ENCODE measurements around the gene UBAC2. TPM values are rescaled to one million over a fixed set of nuclear protein-coding genes. Genes with fewer than 3 reads are reported as not detected.

Gene UBAC2
- total RNA-seq, 1 experiment from 2014 or later, result 58.3 TPM

- Histone ChIP-seq H3K27me3 (ENCODE audit: low read length) (no peaks in the 10 kb centered on the region), H3K4me2 (ENCODE audit: low read depth, low read length, poor library complexity, severe bottlenecking) (no peak overlapping the region), H3K36me3 (ENCODE audit: insufficient read depth, low read length) (peaks cover 11% of the 10 kb centered on the region; the same call in 1 of the 2 replicates), H3K4me1 (ENCODE audit: low read length) (peaks cover 34% of the 10 kb centered on the region), H4K20me1 (ENCODE audit: insufficient read depth, low read depth, low read length) (no peaks in the 10 kb centered on the region), H3K4me3 (ENCODE audit: low read length) (no peak overlapping the region), H3K9ac (ENCODE audit: low read length) (no peak overlapping the region), H3K9me3 (ENCODE audit: low read length) (no peaks in the 10 kb centered on the region), H3K9me2 (replicated peaks; ENCODE audit: insufficient read depth, low read length) (no peaks in the 10 kb centered on the region), H3K79me2 (ENCODE audit: low read length) (no peaks in the 10 kb centered on the region), H3K27ac (ENCODE audit: low read length) (no peak overlapping the region), H2AFZ (ENCODE audit: low read length) (no peak overlapping the region)
- no peak for DNase-seq
These were observed 172.8 kb downstream of the UBAC2 start for GRCh38 chr13:99373436-99373835.

- no peaks in the 10 kb centered on the region for H3K79me2 ChIP-seq (ENCODE audit: low read length)
- peak overlapping the region; percentile 29; the same call in 1 of the 2 replicates for H3K4me3 ChIP-seq (ENCODE audit: low read length)
- no peak overlapping the region for H3K9ac ChIP-seq (ENCODE audit: low read length)
- no peak for DNase-seq
- H3K27ac ChIP-seq (ENCODE audit: low read length), result peak overlapping the region; percentile 71
- no peaks in the 10 kb centered on the region for H3K27me3 ChIP-seq (ENCODE audit: low read length)
- no peak overlapping the region for H2AFZ ChIP-seq (ENCODE audit: low read length)
- peaks cover 11% of the 10 kb centered on the region; the same call in 1 of the 2 replicates for H3K36me3 ChIP-seq (ENCODE audit: insufficient read depth, low read length)
- H3K4me1 ChIP-seq (ENCODE audit: low read length), result peaks cover 44% of the 10 kb centered on the region
- H4K20me1 ChIP-seq (ENCODE audit: insufficient read depth, low read depth, low read length), result no peaks in the 10 kb centered on the region
- H3K4me2 ChIP-seq (ENCODE audit: low read depth, low read length, poor library complexity, severe bottlenecking), result peak overlapping the region; percentile 50
- no peaks in the 10 kb centered on the region for H3K9me2 ChIP-seq (replicated peaks; ENCODE audit: insufficient read depth, low read length)
- H3K9me3 ChIP-seq (ENCODE audit: low read length), result no peaks in the 10 kb centered on the region
These were observed 173.7 kb downstream of the UBAC2 start for GRCh38 chr13:99374169-99374991.

- Histone ChIP-seq H3K79me2 (ENCODE audit: low read length) (no peaks in the 10 kb centered on the region), H3K9me3 (ENCODE audit: low read length) (no peaks in the 10 kb centered on the region), H3K27ac (ENCODE audit: low read length) (peak overlapping the region; percentile 71), H2AFZ (ENCODE audit: low read length) (no peak overlapping the region), H4K20me1 (ENCODE audit: insufficient read depth, low read depth, low read length) (no peaks in the 10 kb centered on the region), H3K36me3 (ENCODE audit: insufficient read depth, low read length) (peaks cover 5% of the 10 kb centered on the region; the same call in 1 of the 2 replicates), H3K9me2 (replicated peaks; ENCODE audit: insufficient read depth, low read length) (no peaks in the 10 kb centered on the region), H3K4me2 (ENCODE audit: low read depth, low read length, poor library complexity, severe bottlenecking) (peak overlapping the region; percentile 50), H3K27me3 (ENCODE audit: low read length) (no peaks in the 10 kb centered on the region), H3K4me3 (ENCODE audit: low read length) (peak overlapping the region; percentile 29; the same call in 1 of the 2 replicates), H3K4me1 (ENCODE audit: low read length) (peaks cover 46% of the 10 kb centered on the region), H3K9ac (ENCODE audit: low read length) (no peak overlapping the region)
- DNase-seq, result peak; percentile 82
These were observed 174.5 kb downstream of the UBAC2 start for GRCh38 chr13:99374994-99375737.

- H3K9ac ChIP-seq (ENCODE audit: low read length), result no peak overlapping the region
- H3K9me2 ChIP-seq (replicated peaks; ENCODE audit: insufficient read depth, low read length), result no peaks in the 10 kb centered on the region
- H4K20me1 ChIP-seq (ENCODE audit: insufficient read depth, low read depth, low read length), result no peaks in the 10 kb centered on the region
- DNase-seq, result no peak
- peaks cover 46% of the 10 kb centered on the region for H3K4me1 ChIP-seq (ENCODE audit: low read length)
- no peak overlapping the region for H2AFZ ChIP-seq (ENCODE audit: low read length)
- H3K27me3 ChIP-seq (ENCODE audit: low read length), result no peaks in the 10 kb centered on the region
- peak overlapping the region; percentile 50 for H3K4me2 ChIP-seq (ENCODE audit: low read depth, low read length, poor library complexity, severe bottlenecking)
- H3K36me3 ChIP-seq (ENCODE audit: insufficient read depth, low read length), result 0 out of 2 replicates have a peak, but pooled peaks cover 5% of the 10 kb centered on the region
- H3K27ac ChIP-seq (ENCODE audit: low read length), result peak overlapping the region; percentile 69
- H3K79me2 ChIP-seq (ENCODE audit: low read length), result no peaks in the 10 kb centered on the region
- no peaks in the 10 kb centered on the region for H3K9me3 ChIP-seq (ENCODE audit: low read length)
- no peak overlapping the region; the same call in 1 of the 2 replicates for H3K4me3 ChIP-seq (ENCODE audit: low read length)
These were observed 175.1 kb downstream of the UBAC2 start for GRCh38 chr13:99375738-99376080.

GRCh38 chr13:99376132-99376531, 175.5 kb downstream of the UBAC2 start:
- Histone ChIP-seq H3K27me3 (ENCODE audit: low read length) (no peaks in the 10 kb centered on the region), H2AFZ (ENCODE audit: low read length) (no peak overlapping the region), H3K9me3 (ENCODE audit: low read length) (no peaks in the 10 kb centered on the region), H3K36me3 (ENCODE audit: insufficient read depth, low read length) (0 out of 2 replicates have a peak, but pooled peaks cover 1% of the 10 kb centered on the region), H3K4me1 (ENCODE audit: low read length) (peaks cover 46% of the 10 kb centered on the region), H3K27ac (ENCODE audit: low read length) (peak overlapping the region; percentile 69), H3K4me2 (ENCODE audit: low read depth, low read length, poor library complexity, severe bottlenecking) (peak overlapping the region; percentile 50), H3K9ac (ENCODE audit: low read length) (no peak overlapping the region), H3K9me2 (replicated peaks; ENCODE audit: insufficient read depth, low read length) (no peaks in the 10 kb centered on the region), H4K20me1 (ENCODE audit: insufficient read depth, low read depth, low read length) (no peaks in the 10 kb centered on the region), H3K79me2 (ENCODE audit: low read length) (no peaks in the 10 kb centered on the region), H3K4me3 (ENCODE audit: low read length) (no peak overlapping the region)
- peak; percentile 65 for DNase-seq

- H3K4me3 ChIP-seq (ENCODE audit: low read length), result no peak overlapping the region
- H2AFZ ChIP-seq (ENCODE audit: low read length), result no peak overlapping the region
- no peak for DNase-seq
- no peak overlapping the region for H3K27ac ChIP-seq (ENCODE audit: low read length)
- H3K79me2 ChIP-seq (ENCODE audit: low read length), result no peaks in the 10 kb centered on the region
- H3K9ac ChIP-seq (ENCODE audit: low read length), result no peak overlapping the region
- H3K4me2 ChIP-seq (ENCODE audit: low read depth, low read length, poor library complexity, severe bottlenecking), result no peak overlapping the region
- H3K4me1 ChIP-seq (ENCODE audit: low read length), result peaks cover 46% of the 10 kb centered on the region
- H4K20me1 ChIP-seq (ENCODE audit: insufficient read depth, low read depth, low read length), result no peaks in the 10 kb centered on the region
- H3K36me3 ChIP-seq (ENCODE audit: insufficient read depth, low read length), result no peaks in the 10 kb centered on the region
- no peaks in the 10 kb centered on the region for H3K9me3 ChIP-seq (ENCODE audit: low read length)
- H3K9me2 ChIP-seq (replicated peaks; ENCODE audit: insufficient read depth, low read length), result no peaks in the 10 kb centered on the region
- no peaks in the 10 kb centered on the region for H3K27me3 ChIP-seq (ENCODE audit: low read length)
These were observed 176.3 kb downstream of the UBAC2 start for GRCh38 chr13:99376924-99377323.

GRCh38 chr13:99377641-99378040, 177.0 kb downstream of the UBAC2 start:
- no peak overlapping the region for H3K27ac ChIP-seq (ENCODE audit: low read length)
- H3K9ac ChIP-seq (ENCODE audit: low read length), result no peak overlapping the region
- H4K20me1 ChIP-seq (ENCODE audit: insufficient read depth, low read depth, low read length), result no peaks in the 10 kb centered on the region
- peaks cover 46% of the 10 kb centered on the region for H3K4me1 ChIP-seq (ENCODE audit: low read length)
- no peaks in the 10 kb centered on the region for H3K79me2 ChIP-seq (ENCODE audit: low read length)
- H3K9me2 ChIP-seq (replicated peaks; ENCODE audit: insufficient read depth, low read length), result no peaks in the 10 kb centered on the region
- DNase-seq, result no peak
- H3K27me3 ChIP-seq (ENCODE audit: low read length), result no peaks in the 10 kb centered on the region
- H3K4me3 ChIP-seq (ENCODE audit: low read length), result no peak overlapping the region
- H3K9me3 ChIP-seq (ENCODE audit: low read length), result no peaks in the 10 kb centered on the region
- H2AFZ ChIP-seq (ENCODE audit: low read length), result no peak overlapping the region
- H3K4me2 ChIP-seq (ENCODE audit: low read depth, low read length, poor library complexity, severe bottlenecking), result no peak overlapping the region
- H3K36me3 ChIP-seq (ENCODE audit: insufficient read depth, low read length), result no peaks in the 10 kb centered on the region
